Lung (tissue), 12 donors: ENCODE results near the gene RAI1. TPM values are rescaled to one million over a fixed set of nuclear protein-coding genes. Genes with fewer than 3 reads are reported as not detected.

ENCODE experiments used
- ATAC-seq: fragments of 200-7000 bp; cut with Tn5 transposase; one replicate; pipeline ENCODE4 v1.9.1; 2020; ENCODE audit warnings: moderate number of reproducible peaks; ENCODE audit not compliant: insufficient read depth, low FRiP score
- DNase-seq, 3 donors: peaks; one replicate each; pipeline ENCODE4 v3.0.0-alpha.2; 2013 to 2017
- H3K27ac ChIP-seq, 2 donors: one replicate each; pipeline ENCODE4 v1.5.1; 2013; ENCODE audit warnings: mild to moderate bottlenecking in 2 of 2, moderate library complexity in 2 of 2, control low read depth in 1 of 2, inconsistent platforms in 1 of 2, low read depth in 1 of 2, low read length in 1 of 2
- H3K27me3 ChIP-seq, 3 donors: one replicate each; pipeline ENCODE4 v1.5.1; 2013; ENCODE audit warnings: low read length in 2 of 3; ENCODE audit not compliant: control insufficient read depth in 3 of 3, insufficient read depth in 3 of 3
- H3K36me3 ChIP-seq, 4 donors: one replicate each; pipeline ENCODE4 v1.5.1; 2013; ENCODE audit warnings: low read length in 4 of 4, mild to moderate bottlenecking in 1 of 4, moderate library complexity in 1 of 4; ENCODE audit not compliant: control insufficient read depth in 4 of 4, insufficient read depth in 4 of 4
- H3K4me1 ChIP-seq, 5 donors: one replicate each; pipeline ENCODE4 v1.5.1; 2013; ENCODE audit warnings: low read length in 5 of 5, mild to moderate bottlenecking in 2 of 5, moderate library complexity in 1 of 5; ENCODE audit not compliant: control insufficient read depth in 5 of 5, insufficient read depth in 5 of 5
- H3K4me3 ChIP-seq: one replicate; pipeline ENCODE4 v1.5.1; 2013; ENCODE audit warnings: mild to moderate bottlenecking, control low read depth, moderate library complexity
- H3K9ac ChIP-seq, 2 donors: one replicate each; pipeline ENCODE4 v1.5.1; 2013; ENCODE audit warnings: low read length in 2 of 2, control low read depth in 1 of 2; ENCODE audit not compliant: insufficient read depth in 1 of 2
- H3K9me3 ChIP-seq, 4 donors: one replicate each; pipeline ENCODE4 v1.5.1; 2013; ENCODE audit warnings: low read length in 3 of 4, mild to moderate bottlenecking in 1 of 4, moderate library complexity in 1 of 4; ENCODE audit not compliant: control insufficient read depth in 4 of 4, insufficient read depth in 3 of 4
- CTCF ChIP-seq: IDR thresholded peaks from 2 replicates; pipeline ENCODE4 v1.5.1; 2012; ENCODE audit warnings: mild to moderate bottlenecking; ENCODE audit errors: control extremely low read depth, extremely low read depth
- WGBS, 2 donors: extraction: QIAGEN DNeasy Blood & Tissue Kit; methylation state at CpG; one replicate each; pipeline ENCODE4 v1.1.7; 2013; 5-methylcytosine and 5-hydroxymethylcytosine counted together
- polyA plus RNA-seq, 2 donors: library from polyadenylated mRNA; stranded (reverse); fragments of 200-250 nt; gene quantifications; one replicate each; pipeline ENCODE4 v1.2.1, GENCODE V29; 2013
- total RNA-seq, 2 donors: library from RNA; depleted of rRNA in 1 of 2; stranded (reverse); fragments of >200 nt in 1 of 2; gene quantifications; one replicate each; pipeline ENCODE4 v1.2.1, GENCODE V29; 2014 to 2021
- donor health status: control.
- donor health status: control.
- donor health status: Bipolar disorder and iron deficiency.
- donor health status: healthy.
- donor health status: DM: yes; HTN: yes; CAD: no.

The RAI1 gene
- total and polyA plus RNA-seq, 4 donors, result 14.5 to 44.4 (median 28.3) TPM

GRCh38 chr17:17723354-17724261 lies 42.4 kb downstream of the RAI1 start:
- Histone ChIP-seq H3K9me3 (no peaks in the 10 kb centered on the region), H3K4me3 (peak overlapping the region; percentile 40), H3K27me3 (no peaks in the 10 kb centered on the region), H3K36me3 (peaks cover 0 to 3% (median 0%) of the 10 kb centered on the region in 4 donors), H3K9ac (peak overlapping the region in 1 of 2 donors; percentile 51), H3K4me1 (peaks cover 3 to 36% (median 19%) of the 10 kb centered on the region in 5 donors), H3K27ac (peak overlapping the region in 1 of 2 donors; percentile 21)
- ATAC-seq (peak; percentile 24), DNase-seq (peak; percentile 86 to 95 (median 91))
- 1% methylated on average over 99 to 103 of the region's 103 CpGs for WGBS, 2 donors
- no peak for TF ChIP-seq CTCF

- H3K9ac ChIP-seq, result peak overlapping the region in 1 of 2 donors; percentile 23
- no peak for TF ChIP-seq CTCF
- no peak for ATAC-seq
- 1 to 2% methylated on average over 44 to 53 of the region's 53 CpGs for WGBS, 2 donors
- no peaks in the 10 kb centered on the region for H3K9me3 ChIP-seq
- H3K27ac ChIP-seq, result peak overlapping the region in 1 of 2 donors; percentile 37
- no peaks in the 10 kb centered on the region for H3K27me3 ChIP-seq
- peaks cover 3 to 35% (median 21%) of the 10 kb centered on the region in 5 donors for H3K4me1 ChIP-seq
- DNase-seq, result peak; percentile 76 to 84 (median 78)
- peaks cover 0 to 3% (median 0%) of the 10 kb centered on the region in 4 donors for H3K36me3 ChIP-seq
- peak overlapping the region; percentile 40 for H3K4me3 ChIP-seq
Observed at GRCh38 chr17:17724307-17725010, 43.2 kb downstream of the RAI1 start.

GRCh38 chr17:17725011-17725751 lies 43.9 kb downstream of the RAI1 start:
- ATAC-seq (no peak), DNase-seq (peak in 2 of 3 donors; percentile 48 to 61)
- H3K9ac ChIP-seq, result no peak overlapping the region
- peaks cover 0 to 3% (median 0%) of the 10 kb centered on the region in 4 donors for H3K36me3 ChIP-seq
- H3K4me3 ChIP-seq, result no peak overlapping the region
- peaks cover 3 to 42% (median 19%) of the 10 kb centered on the region in 5 donors for H3K4me1 ChIP-seq
- no peaks in the 10 kb centered on the region for H3K27me3 ChIP-seq
- 29 to 31% methylated on average over 30 to 36 of the region's 36 CpGs for WGBS, 2 donors
- no peak for TF ChIP-seq CTCF
- no peaks in the 10 kb centered on the region for H3K9me3 ChIP-seq
- H3K27ac ChIP-seq, result peak overlapping the region in 1 of 2 donors; percentile 23
